Chondrocyte (in vitro differentiated cells): ENCODE results near the gene TGFB2. TPM values are rescaled to one million over a fixed set of nuclear protein-coding genes. Genes with fewer than 3 reads are reported as not detected.

Experiments
- DNase-seq: peaks from one replicate; pipeline ENCODE4 v3.0.0; 2021; ENCODE audit warnings: mixed read lengths, low spot score
- H3K27ac Mint-ChIP-seq: one replicate; pipeline ENCODE4 v1.8.0; 2021; ENCODE audit warnings: mild to moderate bottlenecking, moderate library complexity, mixed read lengths; ENCODE audit not compliant: unreplicated experiment
- H3K27me3 Mint-ChIP-seq: 2 replicates; pipeline ENCODE4 v1.8.0; 2021; ENCODE audit warnings: low read depth, mixed read lengths
- H3K36me3 Mint-ChIP-seq: 2 replicates; pipeline ENCODE4 v1.8.0; 2021; ENCODE audit warnings: low read depth, mixed read lengths
- H3K4me1 Mint-ChIP-seq: 2 replicates; pipeline ENCODE4 v1.8.0; 2021; ENCODE audit warnings: low read depth, mild to moderate bottlenecking, mixed read lengths
- H3K4me3 Mint-ChIP-seq: one replicate; pipeline ENCODE4 v1.8.0; 2021; ENCODE audit warnings: mild to moderate bottlenecking, moderate library complexity, mixed read lengths; ENCODE audit not compliant: unreplicated experiment
- H3K9me3 Mint-ChIP-seq: 2 replicates; pipeline ENCODE4 v1.8.0; 2021; ENCODE audit warnings: low read depth, mixed read lengths
- CTCF ChIP-seq: fragments of 200-600 bp; sonication (generic); IDR thresholded peaks from 2 replicates; pipeline ENCODE4 v1.5.0; 2021; ENCODE audit warnings: antibody characterized with exemption, mild to moderate bottlenecking, moderate library complexity
- total RNA-seq: library from RNA; stranded (reverse); gene quantifications from 3 replicates; pipeline ENCODE4 v1.2.1, GENCODE V29; 2021

Gene TGFB2
- total RNA-seq, 1 donor from 2014 or later: 226 TPM

- no peak for DNase-seq
- H3K27me3 Mint-ChIP-seq: no peaks in the 10 kb centered on the region
- peaks cover 4% of the 10 kb centered on the region for H3K36me3 Mint-ChIP-seq
- TF ChIP-seq CTCF: no peak
- H3K4me1 Mint-ChIP-seq: peaks cover 85% of the 10 kb centered on the region
- H3K4me3 Mint-ChIP-seq: no peak overlapping the region
- peak overlapping the region; percentile 72 for H3K27ac Mint-ChIP-seq
- H3K9me3 Mint-ChIP-seq: no peaks in the 10 kb centered on the region
Observed at GRCh38 chr1:218383051-218383450, 37.9 kb downstream of the TGFB2 start.

- TF ChIP-seq CTCF: no peak
- peak overlapping the region; percentile 72 for H3K27ac Mint-ChIP-seq
- DNase-seq: no peak
- H3K4me1 Mint-ChIP-seq: peaks cover 84% of the 10 kb centered on the region
- no peaks in the 10 kb centered on the region for H3K9me3 Mint-ChIP-seq
- H3K4me3 Mint-ChIP-seq: no peak overlapping the region
- H3K36me3 Mint-ChIP-seq: peaks cover 4% of the 10 kb centered on the region
- no peaks in the 10 kb centered on the region for H3K27me3 Mint-ChIP-seq
Observed at GRCh38 chr1:218383681-218384080, 38.5 kb downstream of the TGFB2 start.

GRCh38 chr1:218384581-218384993 lies 39.5 kb downstream of the TGFB2 start:
- H3K4me1 Mint-ChIP-seq: peaks cover 86% of the 10 kb centered on the region
- H3K36me3 Mint-ChIP-seq: peaks cover 4% of the 10 kb centered on the region
- peak overlapping the region; percentile 76 for H3K27ac Mint-ChIP-seq
- peak; percentile 26 for TF ChIP-seq CTCF
- H3K4me3 Mint-ChIP-seq: no peak overlapping the region
- no peaks in the 10 kb centered on the region for H3K9me3 Mint-ChIP-seq
- DNase-seq: no peak
- no peaks in the 10 kb centered on the region for H3K27me3 Mint-ChIP-seq

- DNase-seq: no peak
- H3K27ac Mint-ChIP-seq: peak overlapping the region; percentile 13
- no peak for TF ChIP-seq CTCF
- H3K4me3 Mint-ChIP-seq: no peak overlapping the region
- no peaks in the 10 kb centered on the region for H3K9me3 Mint-ChIP-seq
- H3K27me3 Mint-ChIP-seq: no peaks in the 10 kb centered on the region
- peaks cover 86% of the 10 kb centered on the region for H3K4me1 Mint-ChIP-seq
- H3K36me3 Mint-ChIP-seq: peaks cover 8% of the 10 kb centered on the region
Observed at GRCh38 chr1:218388591-218388990, 43.5 kb downstream of the TGFB2 start.

- Mint-ChIP-seq H3K27me3 (no peaks in the 10 kb centered on the region), H3K4me3 (peak overlapping the region; percentile 5), H3K4me1 (peaks cover 80% of the 10 kb centered on the region), H3K27ac (peak overlapping the region; percentile 67), H3K9me3 (no peaks in the 10 kb centered on the region), H3K36me3 (peaks cover 6% of the 10 kb centered on the region)
- TF ChIP-seq CTCF: no peak
- no peak for DNase-seq
Observed at GRCh38 chr1:218390618-218391017, 45.5 kb downstream of the TGFB2 start.
